MM.1S (cell line): ENCODE measurements around the gene TMEM207.

ENCODE experiments used
- DNase-seq: peaks from one replicate; pipeline ENCODE4 v3.0.0-alpha.2; 2015
- H2AFZ ChIP-seq: fragments of 300-600 bp; sonication (generic); 2 replicates; pipeline ENCODE4 v1.6.0; 2016; ENCODE audit warnings: antibody characterized with exemption, low read length
- H3F3A ChIP-seq: fragments of 300-600 bp; sonication (generic); 2 replicates; pipeline ENCODE4 v1.6.1; 2016; ENCODE audit warnings: mild to moderate bottlenecking, antibody characterized with exemption, low read length, moderate library complexity, mixed read lengths; ENCODE audit not compliant: insufficient read depth
- H3K27ac ChIP-seq: fragments of 300-600 bp; sonication (generic); 2 replicates; pipeline ENCODE4 v1.5.1; 2016; ENCODE audit warnings: mild to moderate bottlenecking, low read length
- H3K27me3 ChIP-seq: fragments of 300-600 bp; sonication (generic); replicated peaks from 2 replicates; pipeline ENCODE4 v1.6.0; 2016; ENCODE audit warnings: low read length; ENCODE audit not compliant: insufficient read depth
- H3K36me3 ChIP-seq: fragments of 300-600 bp; sonication (generic); replicated peaks from 2 replicates; pipeline ENCODE4 v1.6.1; 2016; ENCODE audit warnings: mild to moderate bottlenecking, low read length, mixed read lengths; ENCODE audit not compliant: insufficient read depth
- H3K4me1 ChIP-seq: fragments of 300-600 bp; sonication (generic); 2 replicates; pipeline ENCODE4 v1.6.1; 2016; ENCODE audit warnings: low read length, mixed read lengths
- H3K4me2 ChIP-seq: fragments of 300-600 bp; sonication (generic); 2 replicates; pipeline ENCODE4 v1.6.0; 2016; ENCODE audit warnings: low read depth, low read length
- H3K4me3 ChIP-seq: fragments of 300-600 bp; sonication (generic); 2 replicates; pipeline ENCODE4 v1.5.1; 2016; ENCODE audit warnings: low read length, mixed read lengths
- H3K79me2 ChIP-seq: fragments of 300-600 bp; sonication (generic); 2 replicates; pipeline ENCODE4 v1.6.1; 2016; ENCODE audit warnings: mixed run types, low read length, mixed read lengths
- H3K9ac ChIP-seq: fragments of 300-600 bp; sonication (generic); 2 replicates; pipeline ENCODE4 v1.6.1; 2016; ENCODE audit warnings: low read length, mixed read lengths
- H3K9me2 ChIP-seq: fragments of 300-600 bp; sonication (generic); replicated peaks from 2 replicates; pipeline ENCODE4 v1.6.1; 2016; ENCODE audit warnings: mild to moderate bottlenecking, low read length, mixed read lengths; ENCODE audit not compliant: insufficient read depth
- H3K9me3 ChIP-seq: fragments of 300-600 bp; sonication (generic); replicated peaks from 2 replicates; pipeline ENCODE4 v1.6.1; 2016; ENCODE audit warnings: mild to moderate bottlenecking, low read length, mixed read lengths; ENCODE audit not compliant: insufficient read depth
- H4K20me1 ChIP-seq: fragments of 300-600 bp; sonication (generic); 2 replicates; pipeline ENCODE4 v1.6.1; 2016; ENCODE audit warnings: mild to moderate bottlenecking, low read length, moderate library complexity, mixed read lengths; ENCODE audit not compliant: insufficient read depth
- EZH2 ChIP-seq: fragments of 300-600 bp; sonication (generic); optimal IDR thresholded peaks from 2 replicates; pipeline ENCODE3; 2017; ENCODE audit warnings: low read depth, mild to moderate bottlenecking, antibody characterized with exemption, low read length, mixed read lengths
- EZH2phosphoT487 ChIP-seq: fragments of 300-600 bp; sonication (generic); IDR thresholded peaks from 2 replicates; pipeline ENCODE4 v1.6.1; 2018; ENCODE audit warnings: antibody characterized with exemption, low read length
- TF ChIP-seq, protein P1 (sequence below): fragments of 300-600 bp; sonication (generic); IDR thresholded peaks from 2 replicates; pipeline ENCODE4 v1.5.1; 2016; ENCODE audit warnings: antibody characterized with exemption, low read length, mixed read lengths

Gene TMEM207

DNA sequence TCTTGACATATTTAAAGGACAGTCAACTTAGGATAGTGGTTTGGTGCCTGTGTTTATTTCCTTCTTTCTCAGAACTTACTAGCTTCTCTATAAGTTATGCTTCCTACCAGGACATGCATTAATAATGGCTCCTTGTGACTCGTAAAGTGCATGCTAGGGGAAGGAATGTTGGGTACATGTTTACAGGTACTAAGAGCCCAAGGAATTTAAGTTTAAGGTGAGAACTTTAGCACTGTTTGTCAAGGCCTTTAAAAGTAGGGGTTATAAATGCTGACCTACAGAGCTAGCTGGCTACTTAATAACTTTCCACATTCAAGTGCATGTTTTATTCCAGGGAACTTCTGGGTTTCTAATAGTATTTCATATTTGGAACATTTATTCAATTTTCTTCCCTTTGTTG, at the start of gene TMEM207:
Gene TMEM207 (minus strand): TSS at position 101 of the 400 bp plus-strand sequence. CDS start 92 bp downstream, at position 9.
- Histone ChIP-seq H3F3A (no peaks in the 10 kb centered on the region), H3K9me2 (no peaks in the 10 kb centered on the region), H4K20me1 (no peaks in the 10 kb centered on the region), H3K9ac (no peak within 1 kb of the TSS), H3K27me3 (no peaks in the 10 kb centered on the region), H3K4me2 (no peak within 1 kb of the TSS), H3K79me2 (no peaks in the 10 kb centered on the region), H3K4me3 (no peak within 1 kb of the TSS), H2AFZ (no peak within 1 kb of the TSS), H3K27ac (no peak within 1 kb of the TSS), H3K9me3 (no peaks in the 10 kb centered on the region), H3K36me3 (no peaks in the 10 kb centered on the region), H3K4me1 (no peaks in the 10 kb centered on the region)
- TF ChIP-seq, protein P1, sequence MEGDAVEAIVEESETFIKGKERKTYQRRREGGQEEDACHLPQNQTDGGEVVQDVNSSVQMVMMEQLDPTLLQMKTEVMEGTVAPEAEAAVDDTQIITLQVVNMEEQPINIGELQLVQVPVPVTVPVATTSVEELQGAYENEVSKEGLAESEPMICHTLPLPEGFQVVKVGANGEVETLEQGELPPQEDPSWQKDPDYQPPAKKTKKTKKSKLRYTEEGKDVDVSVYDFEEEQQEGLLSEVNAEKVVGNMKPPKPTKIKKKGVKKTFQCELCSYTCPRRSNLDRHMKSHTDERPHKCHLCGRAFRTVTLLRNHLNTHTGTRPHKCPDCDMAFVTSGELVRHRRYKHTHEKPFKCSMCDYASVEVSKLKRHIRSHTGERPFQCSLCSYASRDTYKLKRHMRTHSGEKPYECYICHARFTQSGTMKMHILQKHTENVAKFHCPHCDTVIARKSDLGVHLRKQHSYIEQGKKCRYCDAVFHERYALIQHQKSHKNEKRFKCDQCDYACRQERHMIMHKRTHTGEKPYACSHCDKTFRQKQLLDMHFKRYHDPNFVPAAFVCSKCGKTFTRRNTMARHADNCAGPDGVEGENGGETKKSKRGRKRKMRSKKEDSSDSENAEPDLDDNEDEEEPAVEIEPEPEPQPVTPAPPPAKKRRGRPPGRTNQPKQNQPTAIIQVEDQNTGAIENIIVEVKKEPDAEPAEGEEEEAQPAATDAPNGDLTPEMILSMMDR: no peak
- no peak for TF ChIP-seq EZH2phosphoT487
- TF ChIP-seq EZH2: no peak
- DNase-seq: no peak

DNA sequence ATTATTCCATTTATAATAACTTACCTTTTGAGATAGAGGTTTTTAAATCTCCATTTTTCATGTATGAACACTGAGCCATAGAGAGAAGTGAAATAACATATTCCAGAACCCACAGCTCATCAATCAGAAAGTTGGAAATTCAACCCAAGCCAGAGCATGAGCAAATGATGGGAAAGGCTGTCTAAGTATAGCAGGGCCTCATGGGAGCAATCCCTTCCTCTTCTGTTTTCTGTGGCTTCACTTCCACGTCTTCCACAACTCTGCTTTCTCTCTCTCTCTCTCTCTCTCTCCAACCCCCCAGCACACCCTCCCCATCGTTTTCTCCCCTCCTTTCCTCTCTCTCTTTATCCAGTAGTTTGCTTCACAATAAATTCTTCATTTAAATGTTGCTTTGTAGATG, 49.4 kb upstream of the TMEM207 start:
- Histone ChIP-seq H3K9me3 (no peaks in the 10 kb centered on the region), H3K4me1 (no peaks in the 10 kb centered on the region), H3K9ac (no peak overlapping the region), H3K4me3 (no peak overlapping the region), H3K27me3 (peaks cover 17% of the 10 kb centered on the region), H3K4me2 (no peak overlapping the region), H3F3A (no peaks in the 10 kb centered on the region), H4K20me1 (no peaks in the 10 kb centered on the region), H3K79me2 (no peaks in the 10 kb centered on the region), H2AFZ (no peak overlapping the region), H3K36me3 (no peaks in the 10 kb centered on the region), H3K27ac (no peak overlapping the region), H3K9me2 (no peaks in the 10 kb centered on the region)
- TF ChIP-seq EZH2phosphoT487 (no peak), EZH2 (no peak)
- DNase-seq: no peak

DNA sequence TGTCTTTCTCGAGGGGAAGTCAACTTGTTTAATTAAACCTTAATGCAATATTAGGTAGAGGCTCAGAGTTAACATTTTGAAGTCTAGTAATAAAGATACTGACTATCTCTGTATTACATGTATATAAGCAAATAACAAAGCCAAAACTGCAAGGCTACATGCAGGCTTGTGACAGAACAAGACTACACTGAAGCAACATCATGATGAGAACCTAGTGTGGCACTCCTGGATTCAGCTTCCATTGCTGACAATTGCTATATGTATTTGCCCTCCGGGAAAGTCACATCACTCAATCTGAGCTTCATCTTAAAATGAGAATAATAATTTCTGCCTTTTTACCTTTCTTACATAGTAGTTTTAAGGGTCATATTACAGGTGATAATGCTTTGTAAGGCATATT, 48.6 kb upstream of the TMEM207 start:
- H3K36me3 ChIP-seq: no peaks in the 10 kb centered on the region
- TF ChIP-seq EZH2: no peak
- no peak overlapping the region for H3K27ac ChIP-seq
- H4K20me1 ChIP-seq: no peaks in the 10 kb centered on the region
- no peaks in the 10 kb centered on the region for H3K4me1 ChIP-seq
- H3K4me2 ChIP-seq: no peak overlapping the region
- no peaks in the 10 kb centered on the region for H3K9me2 ChIP-seq
- H3K9me3 ChIP-seq: no peaks in the 10 kb centered on the region
- H2AFZ ChIP-seq: no peak overlapping the region
- DNase-seq: no peak
- H3F3A ChIP-seq: no peaks in the 10 kb centered on the region
- H3K9ac ChIP-seq: no peak overlapping the region
- H3K27me3 ChIP-seq: peaks cover 25% of the 10 kb centered on the region
- H3K4me3 ChIP-seq: no peak overlapping the region
- H3K79me2 ChIP-seq: no peaks in the 10 kb centered on the region

DNA sequence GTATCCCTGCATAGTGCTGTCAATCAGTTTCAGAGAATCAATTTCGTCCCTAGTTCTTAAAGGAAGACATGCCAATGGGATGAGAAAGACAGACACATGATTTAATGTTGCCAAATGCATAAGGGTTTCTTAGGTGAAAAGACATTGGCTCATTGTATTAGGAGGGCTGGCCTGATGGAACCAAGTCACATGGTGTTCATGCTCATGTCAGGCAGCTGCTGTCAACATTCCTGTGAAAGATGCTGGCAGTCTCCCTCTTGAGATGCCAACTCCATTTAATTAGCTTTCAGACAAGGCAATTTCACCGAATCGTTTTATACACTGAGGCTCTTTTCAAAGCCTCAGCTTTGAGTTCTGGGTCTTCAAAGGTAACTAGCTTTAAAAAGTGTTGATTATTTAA, 48.1 kb upstream of the TMEM207 start:
- TF ChIP-seq EZH2: no peak
- TF ChIP-seq EZH2phosphoT487: no peak
- TF ChIP-seq, protein P1: no peak
- Histone ChIP-seq H3K4me2 (no peak overlapping the region), H3K79me2 (no peaks in the 10 kb centered on the region), H3K4me1 (no peaks in the 10 kb centered on the region), H3K4me3 (no peak overlapping the region), H3K9me3 (no peaks in the 10 kb centered on the region), H3F3A (no peaks in the 10 kb centered on the region), H3K27me3 (peaks cover 30% of the 10 kb centered on the region), H3K9ac (no peak overlapping the region), H3K9me2 (no peaks in the 10 kb centered on the region), H2AFZ (no peak overlapping the region), H3K27ac (no peak overlapping the region), H3K36me3 (no peaks in the 10 kb centered on the region), H4K20me1 (no peaks in the 10 kb centered on the region)
- no peak for DNase-seq
